Prostate gland (tissue), 2 donors: ENCODE data around the gene VSIG10.

Source experiments
- CTCF ChIP-seq, 4 experiments: fragments of 200-600 bp in 2 of 4; fragments of 450-650 bp in 2 of 4; sonication (generic) in 2 of 4; IDR thresholded peaks; 1 replicate in 3 of 4; 2 replicates in 1 of 4; pipeline ENCODE4 v1.5.1; 2016 to 2019; ENCODE audit warnings: antibody characterized with exemption in 4 of 4, mild to moderate bottlenecking in 2 of 4, moderate library complexity in 2 of 4
- POLR2A ChIP-seq: fragments of 450-650 bp; IDR thresholded peaks from one replicate; pipeline ENCODE4 v1.6.1; 2016; ENCODE audit warnings: antibody characterized with exemption, mild to moderate bottlenecking

- TF ChIP-seq CTCF (IDR thresholded peaks at IDR 0.05) (no peak), POLR2A (peak; percentile 25)
These were observed 87.2 kb downstream of the VSIG10 start, which contains the start of gene RFC5 for GRCh38 chr12:118016424-118017264.
